Mononuclear cell (primary cell): ENCODE results near the gene CMSS1. TPM values are rescaled to one million over a fixed set of nuclear protein-coding genes. Genes with fewer than 3 reads are reported as not detected.

Experiments
- H3K27me3 ChIP-seq: 2 replicates; pipeline ENCODE4 v1.6.0; 2011; ENCODE audit warnings: low read length, control low read depth; ENCODE audit not compliant: insufficient read depth
- H3K4me1 ChIP-seq: 2 replicates; pipeline ENCODE4 v1.5.1; 2011; ENCODE audit warnings: mild to moderate bottlenecking, low read length, control low read depth; ENCODE audit not compliant: insufficient read depth
- H3K4me3 ChIP-seq: 2 replicates; pipeline ENCODE4 v1.5.1; 2011; ENCODE audit warnings: mild to moderate bottlenecking, low read length, moderate library complexity
- H3K9me3 ChIP-seq: 2 replicates; pipeline ENCODE4 v1.5.1; 2011; ENCODE audit warnings: low read depth, mild to moderate bottlenecking, control low read depth, low read length
- total RNA-seq: library from RNA; depleted of rRNA; stranded (reverse); fragments of >200 nt; gene quantifications from one replicate; pipeline ENCODE4 v1.2.3, GENCODE V29; 2012

The CMSS1 gene
- total RNA-seq, 1 donor = 4.6 TPM

DNA sequence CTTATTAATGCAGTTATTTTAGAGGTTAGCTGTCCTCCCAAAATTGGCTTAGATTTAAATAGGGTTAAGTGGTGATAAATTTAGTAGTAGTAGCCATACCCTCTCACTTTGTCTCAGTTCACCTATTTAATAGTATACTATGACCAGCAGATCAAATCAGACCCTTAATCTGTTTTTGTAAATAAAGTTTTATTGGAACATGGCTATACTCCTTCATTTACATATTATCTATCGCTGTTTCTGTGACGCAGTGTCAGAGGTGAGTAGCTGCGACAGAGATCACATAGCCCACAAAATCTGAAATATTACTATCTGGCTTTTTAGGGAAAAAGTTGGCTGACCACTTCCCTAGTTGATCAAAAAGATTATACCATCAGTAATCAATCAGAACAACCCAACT is 183.4 kb downstream of the CMSS1 start:
- Histone ChIP-seq H3K9me3 (no peaks in the 10 kb centered on the region), H3K4me1 (no peaks in the 10 kb centered on the region), H3K27me3 (no peaks in the 10 kb centered on the region), H3K4me3 (no peak overlapping the region)

DNA sequence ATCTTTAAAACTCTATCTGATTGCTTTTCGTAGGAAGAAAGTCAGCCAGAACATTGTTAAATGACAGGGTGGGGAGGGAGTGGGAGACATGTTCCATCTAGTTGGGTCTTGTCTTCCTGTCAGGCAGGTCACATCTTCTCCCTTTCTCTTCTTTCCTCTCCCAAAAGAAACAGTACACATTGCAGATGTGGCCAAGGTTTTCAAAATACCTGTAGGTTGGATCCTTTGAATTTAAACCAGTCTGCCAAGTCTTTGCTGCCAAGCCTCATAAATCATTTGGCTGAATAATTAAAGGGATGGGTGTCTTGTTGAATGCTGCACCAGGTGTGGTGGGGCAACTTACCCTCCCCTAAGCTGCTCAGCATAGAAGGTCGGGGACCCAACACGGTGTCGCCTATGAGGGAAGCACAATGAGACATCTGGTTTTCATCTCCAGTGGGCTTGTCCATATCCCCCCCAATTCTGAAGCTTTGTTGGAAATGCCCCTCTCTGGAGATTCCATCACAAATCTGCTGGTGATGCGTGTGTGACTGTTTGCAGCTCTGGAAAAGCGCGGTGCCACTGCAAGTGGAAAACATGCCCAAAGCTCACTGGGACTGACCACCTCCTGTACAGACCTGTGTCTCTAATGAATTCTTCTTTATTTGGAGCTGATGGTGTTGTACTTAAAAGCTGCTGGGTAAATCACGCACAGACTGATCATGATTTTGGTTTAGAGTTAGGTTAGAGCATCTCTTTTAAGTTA is 184.0 kb downstream of the CMSS1 start:
- H3K9me3 ChIP-seq = no peaks in the 10 kb centered on the region
- H3K4me3 ChIP-seq = no peak overlapping the region
- H3K4me1 ChIP-seq = no peaks in the 10 kb centered on the region
- H3K27me3 ChIP-seq = no peaks in the 10 kb centered on the region

DNA sequence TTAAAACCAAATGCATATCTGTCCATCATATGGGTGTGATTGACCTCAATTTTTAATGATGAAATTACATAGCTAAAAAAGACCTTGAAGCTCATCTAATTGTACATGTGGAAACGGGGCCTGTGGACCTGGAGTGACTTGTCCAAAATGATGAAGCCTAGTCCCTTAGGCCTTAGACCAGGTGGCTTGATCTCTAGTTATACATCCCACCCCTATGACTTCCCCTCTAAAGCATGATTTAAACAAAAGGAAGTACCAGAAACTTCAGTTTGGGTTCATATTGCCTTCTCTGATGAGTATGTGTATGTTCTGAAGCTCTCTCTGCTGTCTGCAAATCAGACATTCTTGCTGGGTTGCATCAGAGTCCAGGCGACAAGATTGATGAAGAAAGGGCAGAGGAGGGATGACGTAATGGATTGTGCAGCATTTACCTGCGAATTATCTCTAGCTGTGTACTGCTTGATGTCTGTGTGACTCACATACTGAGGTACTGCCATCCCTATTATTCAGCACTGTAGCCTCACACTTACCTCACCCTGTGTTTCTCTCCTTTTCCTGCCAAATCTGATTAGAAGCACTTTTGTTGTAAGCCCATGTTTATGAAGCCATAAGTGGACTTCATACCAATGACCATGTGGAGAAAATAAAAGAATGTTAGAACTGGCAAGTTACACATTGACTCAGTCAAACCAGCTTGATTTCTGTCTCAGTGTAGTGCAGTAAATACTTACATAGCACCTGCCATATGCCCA is 185.1 kb downstream of the CMSS1 start:
- H3K4me1 ChIP-seq = no peaks in the 10 kb centered on the region
- no peak overlapping the region for H3K4me3 ChIP-seq
- H3K27me3 ChIP-seq = no peaks in the 10 kb centered on the region
- H3K9me3 ChIP-seq = no peaks in the 10 kb centered on the region

DNA sequence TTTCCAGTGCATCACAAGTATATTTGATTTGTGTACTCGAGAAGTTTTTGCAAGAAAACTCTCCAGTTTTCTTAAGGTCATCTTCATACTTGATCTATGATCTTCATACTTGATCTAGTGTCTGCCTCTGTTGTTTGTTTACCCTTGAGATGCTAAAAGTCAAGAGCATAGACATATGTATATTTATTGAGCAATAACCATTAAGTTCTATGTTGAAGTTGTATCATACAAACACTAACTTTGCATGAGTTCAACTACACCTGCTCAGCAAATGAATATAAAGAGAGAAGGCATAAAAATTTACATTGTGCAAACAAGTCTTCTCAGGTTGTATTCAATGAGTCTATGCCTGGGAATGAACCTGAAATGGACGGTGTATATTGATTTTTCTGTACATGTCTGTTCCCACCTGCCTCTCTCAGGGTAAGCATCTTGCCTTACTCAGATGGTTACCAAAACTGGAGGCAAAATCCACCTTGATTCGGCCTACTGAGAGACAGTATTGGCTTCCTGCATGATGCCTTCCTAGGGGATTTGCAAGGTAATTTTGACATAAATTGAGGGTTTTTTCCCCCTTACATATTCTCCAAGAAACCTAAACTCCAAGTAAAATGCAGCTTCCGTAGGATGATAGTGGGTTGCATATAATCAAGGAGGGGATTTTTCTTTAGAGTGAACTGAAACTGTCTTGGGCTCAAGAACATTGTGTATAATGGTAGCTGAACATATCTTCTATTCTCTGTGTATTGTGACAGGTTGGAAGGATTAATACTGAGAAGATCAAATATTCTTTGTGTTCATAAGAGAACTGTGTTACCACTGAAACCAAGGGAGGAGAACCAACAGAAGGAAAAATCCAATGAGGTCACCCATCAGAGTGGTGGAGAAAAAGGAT is 186.2 kb downstream of the CMSS1 start:
- Histone ChIP-seq H3K27me3 (no peaks in the 10 kb centered on the region), H3K4me1 (no peaks in the 10 kb centered on the region), H3K4me3 (no peak overlapping the region), H3K9me3 (no peaks in the 10 kb centered on the region)

DNA sequence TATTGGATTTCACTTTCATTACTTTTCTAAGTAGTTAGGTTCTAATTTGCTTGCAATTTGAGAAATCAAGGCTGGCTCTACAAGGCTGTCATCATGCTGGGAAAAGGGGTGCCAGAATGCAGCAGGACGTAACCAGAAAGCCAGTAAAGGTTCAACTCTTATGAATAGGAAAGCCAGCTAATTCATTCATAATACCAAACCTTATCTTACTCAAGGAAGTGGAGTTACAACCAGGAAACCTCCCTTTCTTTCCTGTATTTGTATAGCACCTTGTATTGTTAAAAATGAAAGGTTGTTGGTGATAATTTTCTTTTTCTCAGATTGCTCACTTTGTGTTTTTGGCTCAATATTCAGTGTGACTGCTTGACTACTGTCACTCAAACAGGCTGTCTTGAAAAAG is 187.3 kb downstream of the CMSS1 start:
- H3K4me1 ChIP-seq = no peaks in the 10 kb centered on the region
- no peaks in the 10 kb centered on the region for H3K27me3 ChIP-seq
- no peaks in the 10 kb centered on the region for H3K9me3 ChIP-seq
- no peak overlapping the region for H3K4me3 ChIP-seq

DNA sequence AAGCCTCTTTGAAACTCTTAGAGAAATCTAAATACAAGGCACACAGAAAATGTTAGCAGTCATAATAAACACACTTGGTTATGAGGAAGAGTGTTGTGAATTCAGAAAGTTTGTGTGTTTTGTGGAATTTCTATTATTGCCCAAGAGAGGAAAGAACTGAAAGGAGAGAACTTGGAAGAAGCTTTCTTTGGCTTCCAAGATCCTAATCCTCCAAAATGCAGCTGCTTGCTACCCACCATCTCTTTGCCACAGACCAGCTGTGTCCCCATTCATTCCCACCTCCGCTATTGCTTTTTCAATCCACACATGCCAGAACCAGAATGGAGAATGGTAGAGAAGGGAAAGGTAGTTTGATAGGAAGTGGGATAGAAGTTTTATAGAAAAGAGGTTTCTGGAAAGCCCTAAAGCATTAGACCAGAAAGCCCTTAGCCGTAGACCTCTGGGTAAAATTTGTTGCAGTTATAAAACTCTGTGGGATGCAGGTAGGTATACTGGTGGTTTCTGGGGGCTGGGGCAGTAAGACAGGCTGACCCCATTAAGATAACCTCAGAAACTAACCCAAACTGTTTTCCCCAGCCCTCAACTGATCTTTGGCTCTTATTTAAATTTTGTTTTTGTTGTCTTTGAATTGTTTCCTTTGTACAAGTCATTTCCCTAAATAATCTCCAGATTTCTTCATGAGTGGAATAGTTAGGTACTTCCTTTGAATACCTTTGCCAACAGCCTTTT is 188.2 kb downstream of the CMSS1 start:
- H3K4me1 ChIP-seq = no peaks in the 10 kb centered on the region
- no peaks in the 10 kb centered on the region for H3K9me3 ChIP-seq
- no peaks in the 10 kb centered on the region for H3K27me3 ChIP-seq
- H3K4me3 ChIP-seq = no peak overlapping the region

DNA sequence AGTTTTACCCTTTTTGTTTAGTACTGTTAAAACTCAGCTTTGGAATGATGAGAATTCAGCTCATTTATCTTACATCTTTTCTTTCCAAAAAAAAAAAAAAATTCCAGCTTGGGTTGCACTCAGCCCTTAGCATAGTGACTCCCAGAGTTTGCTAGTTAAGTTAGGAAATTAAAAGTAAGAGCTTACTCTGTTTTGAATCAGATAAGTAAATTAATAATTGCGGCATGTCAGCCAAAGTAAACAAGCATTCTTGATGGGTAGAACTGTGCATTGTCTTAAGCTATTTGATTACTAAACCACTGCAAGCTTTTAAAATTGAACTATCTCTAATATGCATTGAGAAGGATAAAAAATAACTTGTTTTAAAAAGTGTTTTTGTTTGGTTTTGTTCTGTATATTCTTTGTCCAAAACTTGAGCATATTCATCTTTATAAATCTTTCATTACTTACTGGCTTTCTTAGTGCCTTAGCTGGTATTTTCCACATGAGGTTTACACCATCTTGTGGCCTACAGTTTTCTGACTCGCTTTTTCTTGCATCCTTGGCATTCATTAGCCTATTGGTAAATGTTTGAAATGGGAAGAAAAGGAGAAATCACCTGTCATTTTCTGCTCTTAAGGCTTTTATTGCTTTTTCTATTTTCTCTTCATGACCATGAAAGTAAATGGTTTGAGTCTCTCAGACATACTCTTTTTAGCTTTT is 189.1 kb downstream of the CMSS1 start:
- no peaks in the 10 kb centered on the region for H3K9me3 ChIP-seq
- no peaks in the 10 kb centered on the region for H3K4me1 ChIP-seq
- H3K27me3 ChIP-seq = no peaks in the 10 kb centered on the region
- no peak overlapping the region for H3K4me3 ChIP-seq

DNA sequence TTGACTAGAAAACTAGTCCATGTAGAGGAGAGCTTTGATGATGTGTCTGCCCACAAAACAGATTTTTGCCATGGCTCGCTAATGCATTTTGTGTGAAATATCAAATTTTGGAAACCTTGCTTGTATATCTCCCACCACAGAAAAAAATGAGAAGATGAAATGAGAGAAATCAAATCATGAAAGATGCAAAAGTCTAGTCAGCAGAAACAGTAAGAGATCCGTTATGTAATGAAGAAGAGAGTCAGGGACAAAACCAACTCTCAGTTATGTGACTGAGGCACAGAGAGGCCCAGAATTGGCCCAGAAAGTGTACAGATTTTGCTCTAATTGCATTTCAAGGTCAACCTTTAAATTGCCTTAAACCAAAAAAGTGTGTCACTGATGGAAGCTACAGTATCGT is 189.7 kb downstream of the CMSS1 start:
- no peak overlapping the region for H3K4me3 ChIP-seq
- H3K4me1 ChIP-seq = no peaks in the 10 kb centered on the region
- H3K9me3 ChIP-seq = no peaks in the 10 kb centered on the region
- no peaks in the 10 kb centered on the region for H3K27me3 ChIP-seq

DNA sequence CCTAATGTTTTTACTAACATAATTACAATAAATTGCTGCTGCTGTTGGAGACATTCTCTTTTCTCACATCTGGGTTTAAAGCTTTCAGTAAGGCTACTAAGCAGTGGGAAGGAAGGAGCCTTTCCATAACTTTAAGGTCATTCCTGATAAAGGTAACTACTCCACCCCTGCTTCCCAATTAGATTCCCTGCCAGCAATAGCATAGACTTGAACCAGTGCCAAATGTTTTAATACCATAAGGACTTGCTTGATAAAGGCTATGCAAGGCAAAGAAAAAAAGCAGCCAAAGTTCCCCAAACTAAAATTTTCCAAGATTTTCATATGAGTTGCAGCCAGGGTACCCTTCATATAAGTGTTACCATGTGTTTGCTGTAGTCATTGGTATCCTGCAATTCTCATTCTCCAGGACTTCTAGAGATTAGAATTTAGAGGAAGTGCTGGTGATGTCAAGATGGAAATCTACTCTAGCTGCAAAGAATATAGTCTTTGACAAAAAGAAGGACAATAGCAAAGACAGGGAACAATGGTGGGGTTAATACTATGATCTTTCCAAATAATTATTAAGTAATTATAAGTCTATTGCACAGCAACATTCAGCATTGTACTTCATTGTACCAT is 190.5 kb downstream of the CMSS1 start:
- no peaks in the 10 kb centered on the region for H3K27me3 ChIP-seq
- no peak overlapping the region for H3K4me3 ChIP-seq
- no peaks in the 10 kb centered on the region for H3K9me3 ChIP-seq
- H3K4me1 ChIP-seq = no peaks in the 10 kb centered on the region

DNA sequence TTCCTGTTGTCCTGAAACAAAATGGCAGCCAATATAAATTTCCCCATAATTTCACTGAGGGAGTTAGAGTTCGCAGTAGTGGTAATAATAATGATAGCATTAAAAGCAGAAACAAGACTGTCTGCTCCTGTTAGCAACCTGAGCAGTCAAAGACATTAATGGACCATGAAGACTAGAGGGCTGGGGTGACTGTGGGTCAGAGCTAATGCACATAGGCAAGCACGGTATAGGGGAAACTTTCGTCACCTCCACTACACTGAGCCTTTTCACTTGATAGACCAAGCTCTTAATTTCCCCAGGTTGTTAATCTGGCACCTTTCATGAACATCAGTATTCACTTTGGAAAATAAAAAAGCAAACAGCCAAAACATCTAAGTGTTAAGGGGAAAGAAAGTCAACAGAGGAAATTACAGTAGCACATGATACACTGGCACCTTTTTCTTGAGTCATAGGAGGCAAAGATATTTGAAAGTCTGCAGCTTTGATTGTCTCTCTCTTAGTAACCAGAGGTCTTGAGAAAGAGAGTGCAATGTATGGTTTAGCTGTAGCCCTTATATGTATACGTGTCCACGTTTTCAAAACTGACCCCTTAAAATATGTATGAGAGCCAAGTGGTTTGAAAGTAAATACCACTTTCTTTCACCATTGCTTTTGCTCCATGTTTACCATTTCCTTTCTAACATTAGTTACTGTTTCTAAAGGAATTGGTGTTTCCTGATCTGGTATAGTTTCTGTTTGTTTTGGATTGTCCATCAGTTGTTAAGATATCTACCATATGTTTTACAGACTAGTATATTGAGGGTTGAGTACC is 191.8 kb downstream of the CMSS1 start:
- no peaks in the 10 kb centered on the region for H3K9me3 ChIP-seq

DNA sequence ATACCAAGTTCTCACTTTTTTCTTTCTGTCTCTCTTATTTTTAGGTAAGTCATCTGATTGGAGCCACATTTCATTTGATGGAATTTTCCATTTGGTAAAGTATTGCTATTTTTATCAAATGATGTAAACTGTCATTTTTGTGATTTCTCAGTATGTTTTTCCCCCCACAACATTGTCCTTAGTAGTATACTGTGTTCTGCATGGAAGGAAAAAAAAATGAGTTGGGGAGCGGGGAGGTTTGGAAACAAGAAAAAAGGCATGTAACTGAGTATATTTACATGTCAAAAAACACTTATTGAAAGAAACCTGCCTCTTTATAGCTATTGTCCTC is 192.4 kb downstream of the CMSS1 start:
- H3K4me3 ChIP-seq = no peak overlapping the region
- no peaks in the 10 kb centered on the region for H3K27me3 ChIP-seq
- no peaks in the 10 kb centered on the region for H3K4me1 ChIP-seq
- H3K9me3 ChIP-seq = no peaks in the 10 kb centered on the region

More for the DNA sequence above, 191.8 kb downstream of the CMSS1 start:
- H3K27me3 ChIP-seq = no peaks in the 10 kb centered on the region
- no peak overlapping the region for H3K4me3 ChIP-seq
- no peaks in the 10 kb centered on the region for H3K4me1 ChIP-seq

DNA sequence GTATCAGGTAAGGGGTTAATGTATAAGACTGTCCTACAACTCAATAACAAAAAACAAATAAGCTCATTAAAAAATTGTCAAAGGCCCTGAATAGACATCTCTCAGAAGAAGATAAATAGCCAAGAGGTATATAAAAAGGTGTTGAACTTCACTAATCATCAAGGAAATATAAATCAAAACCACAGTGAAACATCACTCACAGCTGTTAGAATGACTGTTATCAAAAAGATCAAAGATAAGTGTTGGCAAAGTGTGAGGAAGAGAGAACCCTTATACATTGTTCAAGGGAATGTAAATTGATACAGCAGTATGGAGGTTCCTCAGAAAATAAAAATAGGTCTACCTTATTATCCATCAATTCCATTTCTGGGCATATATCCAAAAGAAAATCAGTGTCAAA is 201.1 kb downstream of the CMSS1 start:
- Histone ChIP-seq H3K27me3 (no peaks in the 10 kb centered on the region), H3K4me1 (no peaks in the 10 kb centered on the region), H3K9me3 (no peaks in the 10 kb centered on the region), H3K4me3 (no peak overlapping the region)

DNA sequence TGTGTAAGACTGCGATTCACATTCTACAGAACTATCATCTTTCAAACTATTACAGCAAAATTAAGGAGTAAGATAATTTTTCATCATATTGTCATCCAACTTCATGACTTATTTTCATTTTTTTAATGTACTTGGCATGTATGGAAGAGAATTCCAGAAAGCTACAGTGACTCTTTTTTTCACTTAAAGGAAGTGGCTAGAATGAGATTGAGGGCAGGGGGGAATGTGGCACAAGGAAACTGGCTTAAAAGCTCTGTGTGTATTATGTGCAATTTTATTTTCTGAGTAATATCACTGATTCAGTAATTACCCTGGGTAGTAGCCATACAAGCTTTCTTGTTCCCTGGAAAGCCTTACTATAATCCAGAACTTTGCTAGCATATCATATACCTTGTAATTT is 202.1 kb downstream of the CMSS1 start:
- no peak overlapping the region for H3K4me3 ChIP-seq
- H3K27me3 ChIP-seq = no peaks in the 10 kb centered on the region
- no peaks in the 10 kb centered on the region for H3K4me1 ChIP-seq
- no peaks in the 10 kb centered on the region for H3K9me3 ChIP-seq
